HG02798 (cell line): ENCODE results near the gene SMG1.
"Not testable (repeated sequence)": the region's sequence is repeated elsewhere in the genome, so short reads cannot be mapped to it uniquely, and the experiment has no call there.

Source experiments
- ATAC-seq: cut with Tn5 transposase; IDR thresholded peaks from one replicate; pipeline ENCODE4 v1.9.1; 2021; ENCODE audit warnings: mild to moderate bottlenecking; ENCODE audit not compliant: unreplicated experiment, poor library complexity

Gene SMG1

DNA sequence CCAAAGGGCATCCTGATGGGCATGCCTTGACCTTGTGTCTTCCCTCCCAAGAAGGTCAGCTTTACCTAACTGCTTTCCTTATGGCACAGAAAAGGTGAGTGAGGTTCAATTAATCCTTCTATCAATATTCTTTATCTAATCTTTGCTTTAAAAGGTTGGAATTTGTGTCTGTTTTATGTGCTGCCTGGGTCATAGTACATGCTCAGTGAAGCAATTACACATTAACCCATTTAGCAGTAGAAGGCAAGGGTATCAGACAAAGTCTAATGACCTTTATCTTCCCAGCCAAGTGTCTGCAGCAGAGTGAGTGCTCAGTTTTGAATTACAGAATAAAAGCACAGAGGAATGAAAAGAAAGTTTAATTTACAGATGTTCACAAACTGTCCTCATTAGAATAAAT is 63.3 kb downstream of the SMG1 start:
- ATAC-seq, result not testable (repeated sequence)

DNA sequence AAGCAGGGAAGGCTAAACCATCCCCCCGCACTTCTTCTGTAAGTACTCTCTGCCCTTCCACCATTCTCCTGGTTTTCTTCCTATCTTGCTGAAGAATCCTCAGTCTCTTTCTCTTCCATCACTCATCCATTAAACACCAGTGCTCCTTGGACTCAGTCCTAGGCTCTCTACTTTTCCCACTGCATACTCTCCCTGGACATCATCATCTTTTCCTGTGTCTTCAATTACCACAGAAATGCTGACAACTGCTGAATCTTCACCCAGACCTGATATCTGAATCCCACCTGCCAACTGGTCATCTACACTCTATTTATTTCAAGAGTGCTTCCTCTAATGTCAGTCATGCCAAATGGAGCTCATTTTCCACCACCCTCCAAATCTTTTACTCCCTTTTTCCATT is 71.0 kb downstream of the SMG1 start:
- ATAC-seq, result no peak

DNA sequence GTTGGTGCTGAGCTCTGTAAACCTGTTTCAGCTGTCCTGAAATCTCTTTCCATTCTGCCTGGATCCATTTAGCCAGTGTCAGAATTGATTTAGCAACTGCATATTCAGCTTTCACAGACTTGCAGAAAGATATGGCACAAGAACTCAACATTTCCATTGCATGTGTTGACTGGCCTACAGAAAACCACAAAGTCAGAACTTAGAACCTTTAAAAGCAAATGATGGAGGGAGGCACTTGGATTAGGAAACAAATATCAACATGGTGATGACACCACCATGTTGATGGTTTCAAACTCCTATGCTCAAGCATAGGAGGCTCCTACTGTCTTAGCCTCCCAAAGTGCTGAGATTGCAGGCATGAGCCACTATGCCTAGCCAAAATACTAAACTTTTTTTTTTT is 72.5 kb downstream of the SMG1 start:
- no peak for ATAC-seq

DNA sequence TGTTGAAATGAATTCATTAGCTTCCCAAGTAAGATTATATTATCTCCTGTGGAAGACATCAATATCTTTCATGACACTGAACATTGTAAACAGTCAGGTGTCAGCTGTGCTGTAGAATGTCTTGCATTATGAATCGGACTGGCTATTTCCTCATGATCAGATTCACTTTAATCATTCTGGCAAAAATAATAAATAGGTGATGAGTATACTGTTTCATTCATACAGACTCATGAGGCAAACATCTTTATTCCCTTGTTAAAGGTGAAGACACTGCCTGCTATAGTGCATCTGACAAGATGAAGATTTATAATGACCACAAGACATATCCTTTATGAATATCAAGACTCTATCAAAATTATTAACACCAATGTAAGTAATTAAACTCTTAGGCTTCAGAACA is 73.6 kb downstream of the SMG1 start:
- ATAC-seq, result no peak

DNA sequence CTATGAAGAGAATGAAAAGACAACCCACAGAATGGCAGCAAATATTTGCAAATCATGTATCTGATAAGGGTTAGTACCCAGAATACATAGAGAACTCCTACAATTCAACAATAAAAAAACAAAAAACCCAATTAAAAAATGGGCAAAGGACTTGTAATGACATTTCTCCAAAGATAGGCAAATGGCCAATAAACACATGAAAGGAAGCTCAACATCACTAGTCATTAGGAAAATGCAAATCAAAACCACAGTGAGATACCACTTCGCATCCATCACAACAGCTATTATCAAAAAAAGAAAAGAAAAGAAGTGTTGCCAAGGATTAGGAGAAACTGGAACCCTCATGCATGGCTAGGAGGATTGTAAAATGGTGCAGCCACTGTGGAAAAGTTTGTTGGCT is 79.8 kb downstream of the SMG1 start:
- no peak for ATAC-seq

DNA sequence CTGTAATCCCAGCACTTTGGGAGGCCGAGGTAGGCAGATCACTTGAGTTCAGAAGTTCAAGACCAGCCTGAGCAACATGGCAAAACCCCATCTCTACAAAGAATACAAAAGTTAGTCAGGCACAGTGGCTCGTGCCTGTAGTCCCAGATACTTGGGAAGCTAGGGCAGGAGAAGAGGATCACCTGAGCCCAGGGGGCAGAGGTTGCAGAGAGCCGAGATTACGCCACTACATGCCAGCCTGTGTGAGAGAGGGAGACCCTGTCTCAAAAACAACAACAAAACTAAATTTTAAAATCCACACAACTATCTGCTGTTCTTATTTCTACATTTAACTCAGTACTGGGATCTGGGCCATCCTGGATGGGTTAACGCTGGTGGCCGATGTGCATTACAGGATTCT is 83.6 kb downstream of the SMG1 start:
- no peak for ATAC-seq

DNA sequence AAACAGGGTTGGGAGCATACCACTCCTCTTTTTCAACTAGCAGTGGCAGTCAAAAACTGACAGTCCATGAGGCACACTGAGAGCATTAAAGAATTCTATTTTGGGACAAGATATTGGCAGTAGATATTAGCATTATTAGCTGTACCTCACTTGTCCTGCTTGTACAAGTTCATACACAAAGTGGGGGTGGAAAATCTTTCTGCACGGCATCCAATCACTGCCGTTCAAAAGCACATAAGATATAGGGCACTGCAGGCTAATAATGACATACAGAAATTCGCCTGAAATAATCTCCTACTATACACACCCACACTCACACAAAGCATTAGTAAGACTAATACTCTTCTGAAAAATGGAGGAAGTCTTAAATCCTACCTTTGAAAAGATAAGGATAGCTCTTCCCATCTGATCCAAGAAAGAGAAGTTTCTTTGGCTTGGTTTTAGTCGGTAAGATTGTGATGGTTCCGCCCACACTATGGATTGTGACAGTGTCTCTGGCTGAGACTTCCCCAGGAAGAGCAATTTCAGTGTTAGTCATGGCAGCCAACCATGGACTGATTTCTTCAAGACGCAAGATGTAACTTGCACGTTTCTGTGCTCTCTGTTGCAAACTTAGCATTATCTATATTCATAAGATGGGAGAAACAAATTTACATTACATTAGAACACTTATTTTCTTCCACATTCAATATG is 84.2 kb downstream of the SMG1 start:
- ATAC-seq, result no peak

DNA sequence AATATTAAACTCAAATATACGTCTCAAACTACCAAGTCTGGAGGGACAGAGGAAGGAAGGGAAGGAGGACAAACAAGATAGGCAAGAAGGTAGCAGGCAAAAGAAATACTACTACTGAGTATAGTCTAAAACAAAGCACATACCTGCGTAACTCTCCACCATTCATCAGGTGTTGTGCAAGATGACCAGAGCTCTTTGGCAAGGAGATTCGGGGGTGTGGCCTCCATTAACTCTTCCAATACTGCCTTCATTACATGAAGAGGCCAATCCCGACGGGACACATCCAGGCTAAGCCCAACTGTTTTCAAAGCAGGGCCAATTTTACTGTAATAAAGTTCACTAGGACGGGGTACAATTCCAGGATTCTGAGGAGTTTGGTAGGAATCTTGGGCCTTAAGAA is 86.7 kb downstream of the SMG1 start:
- no peak for ATAC-seq

DNA sequence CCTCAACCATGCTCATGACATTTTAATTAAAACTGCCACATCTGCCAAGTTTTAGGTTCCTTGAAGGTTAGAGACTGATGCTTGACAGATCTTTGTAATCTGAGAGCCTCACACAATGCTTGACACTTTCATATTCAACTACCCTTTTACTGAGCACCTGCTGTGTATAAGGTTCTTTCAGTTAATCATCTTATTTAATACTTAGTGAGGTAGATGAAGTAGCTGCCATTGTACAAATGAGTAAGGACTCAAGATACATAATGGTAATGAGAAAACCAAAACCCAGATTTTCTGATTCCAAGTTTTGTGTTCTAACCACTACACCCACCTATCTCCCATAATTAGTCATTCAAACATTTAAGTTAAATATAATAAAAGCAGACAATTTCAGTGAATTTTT is 89.5 kb downstream of the SMG1 start:
- ATAC-seq, result no peak

DNA sequence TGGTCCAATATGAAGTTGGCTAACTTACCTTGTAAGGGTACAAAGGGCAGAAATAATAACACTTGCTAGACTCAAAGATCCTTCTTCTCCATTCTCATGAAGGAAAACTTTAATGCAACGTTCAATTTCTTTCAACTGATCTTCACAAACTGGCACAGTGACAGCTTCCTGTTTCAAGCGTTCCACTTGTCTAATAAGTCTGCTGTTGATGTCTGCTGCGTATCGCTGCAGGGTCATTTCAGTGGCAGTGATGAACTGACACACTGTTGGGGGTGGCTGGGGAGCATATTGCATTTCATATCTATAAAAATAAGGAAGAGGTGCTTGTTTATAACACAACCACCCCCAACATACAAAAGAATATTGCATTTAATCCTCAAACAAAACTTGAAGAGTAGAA is 91.3 kb downstream of the SMG1 start:
- no peak for ATAC-seq

DNA sequence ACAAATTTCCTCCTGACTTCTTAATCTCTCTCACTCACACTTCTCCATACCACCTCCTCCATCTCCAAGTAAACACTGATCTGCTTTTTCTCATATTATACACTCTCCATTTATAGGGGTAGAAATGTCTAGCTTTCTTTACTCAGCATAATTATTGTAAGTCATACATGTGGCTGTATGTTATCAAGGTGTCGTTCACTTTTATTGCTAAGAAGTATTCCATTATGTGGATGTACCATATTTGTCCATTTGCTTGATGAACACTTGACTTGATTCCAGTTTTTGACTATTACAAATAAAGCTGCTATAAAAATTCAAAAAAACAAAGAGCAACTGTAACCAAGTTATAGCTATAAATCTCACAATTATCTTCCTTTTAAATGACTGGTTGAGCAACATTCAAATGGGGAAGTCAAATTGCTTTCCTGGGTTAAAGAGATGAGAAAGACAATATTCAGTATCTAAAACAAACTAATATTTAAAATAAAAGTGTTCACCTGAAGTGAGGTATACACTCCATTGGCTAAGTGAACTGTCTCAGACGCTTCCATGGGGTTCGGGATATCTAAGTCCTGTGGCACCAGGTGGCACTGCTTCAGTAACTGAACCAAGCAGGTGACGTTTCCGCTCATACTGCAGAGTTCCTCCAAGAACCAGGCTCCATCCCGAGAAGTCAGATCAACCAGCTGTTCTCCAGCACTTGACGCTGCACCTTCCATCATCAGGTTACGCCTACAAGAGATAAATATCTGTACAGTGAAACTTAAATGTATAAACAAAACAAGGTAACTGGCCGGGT is 92.3 kb downstream of the SMG1 start:
- no peak for ATAC-seq

DNA sequence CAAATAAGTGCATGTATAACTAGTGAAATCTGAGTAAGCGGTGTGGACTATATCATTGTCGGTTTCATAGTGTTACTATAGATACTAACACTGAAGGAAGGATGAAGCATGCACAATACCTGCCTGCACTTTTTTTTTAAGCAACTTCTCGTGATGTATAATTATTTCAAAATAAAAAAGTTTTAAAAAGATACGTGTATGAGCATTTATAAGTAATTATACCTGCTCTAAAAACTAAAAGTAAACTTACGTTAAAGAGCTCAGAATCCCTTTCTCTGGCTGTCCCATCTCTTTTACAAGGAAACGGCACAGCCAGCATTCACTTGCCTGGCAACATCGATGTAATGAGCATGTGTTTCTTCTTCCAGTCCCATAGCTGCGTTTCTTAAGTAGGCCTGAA is 93.6 kb downstream of the SMG1 start:
- no peak for ATAC-seq

DNA sequence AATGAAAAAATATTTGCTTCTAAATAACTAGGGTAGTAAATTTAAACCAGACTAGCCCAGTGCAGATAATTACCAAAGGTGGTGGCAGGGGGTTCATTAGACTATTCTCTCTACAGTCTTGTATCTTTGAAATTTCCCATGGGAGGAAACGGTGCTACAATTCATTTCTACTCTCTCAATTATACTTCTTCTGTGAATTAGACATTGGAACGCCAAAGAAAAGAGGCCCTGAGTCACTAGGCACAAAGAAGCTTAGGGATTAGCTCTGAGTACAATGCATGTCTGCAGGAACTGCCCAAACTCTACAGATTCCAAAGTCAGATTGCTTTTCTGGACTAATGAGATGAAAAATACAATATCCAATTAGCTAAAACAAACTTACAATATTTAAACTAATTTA is 94.2 kb downstream of the SMG1 start:
- no peak for ATAC-seq

DNA sequence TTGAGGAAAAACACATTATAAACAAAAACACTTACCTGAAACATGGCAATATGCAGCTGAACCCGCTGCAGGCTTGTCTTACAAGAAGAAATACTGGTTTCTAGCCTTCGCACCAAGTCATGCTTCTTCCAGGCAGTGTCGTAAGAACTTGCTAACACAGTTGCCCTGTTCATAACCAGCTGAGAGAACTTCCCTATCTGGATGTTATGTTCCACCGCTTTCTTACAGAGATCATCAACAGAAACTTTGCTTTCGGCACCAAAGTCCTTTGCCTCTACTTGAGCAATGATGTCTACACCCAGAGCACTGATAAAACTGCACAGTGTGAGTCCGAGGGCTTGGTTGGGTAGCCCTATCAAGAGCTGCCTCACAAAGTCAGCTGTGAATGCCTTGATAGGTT is 97.0 kb downstream of the SMG1 start:
- ATAC-seq, result no peak

DNA sequence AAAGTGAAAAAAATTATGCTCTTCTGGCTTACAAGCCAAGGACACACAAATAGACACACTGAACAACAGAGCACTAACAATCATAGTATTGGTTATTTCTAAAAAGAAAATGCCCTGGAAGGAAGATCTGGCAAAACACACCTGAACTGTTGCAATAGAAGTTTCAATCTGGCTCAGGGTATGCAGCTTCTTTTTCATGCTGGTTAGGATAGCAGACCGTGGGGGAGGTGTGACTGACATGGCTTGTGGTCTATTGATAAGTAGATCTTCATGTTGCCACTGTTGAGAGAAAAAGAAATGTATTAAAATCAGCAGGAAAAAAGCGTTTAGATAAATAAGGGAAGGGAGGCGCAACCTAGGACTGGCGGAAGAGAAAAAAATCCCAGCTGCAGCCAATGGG is 98.3 kb downstream of the SMG1 start:
- no peak for ATAC-seq

DNA sequence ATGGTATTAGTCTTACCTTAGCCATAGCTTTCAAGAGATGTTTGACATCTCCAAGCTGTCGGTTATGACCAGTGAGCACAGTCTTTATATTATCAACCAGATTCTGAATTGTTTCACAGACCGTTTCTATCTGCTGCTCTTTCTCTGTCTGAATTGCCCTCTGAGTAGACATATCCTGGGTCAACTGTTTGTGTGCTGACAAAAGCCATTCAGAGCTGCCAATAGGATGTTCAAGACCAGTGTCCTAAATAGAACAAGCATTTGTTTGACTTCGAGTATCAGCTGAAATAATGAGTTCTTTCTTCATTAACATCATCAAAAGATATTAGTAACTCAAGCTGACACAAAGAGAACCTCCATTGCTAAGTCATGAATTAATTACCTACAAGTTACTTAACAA is 109.9 kb downstream of the SMG1 start:
- ATAC-seq, result no peak

DNA sequence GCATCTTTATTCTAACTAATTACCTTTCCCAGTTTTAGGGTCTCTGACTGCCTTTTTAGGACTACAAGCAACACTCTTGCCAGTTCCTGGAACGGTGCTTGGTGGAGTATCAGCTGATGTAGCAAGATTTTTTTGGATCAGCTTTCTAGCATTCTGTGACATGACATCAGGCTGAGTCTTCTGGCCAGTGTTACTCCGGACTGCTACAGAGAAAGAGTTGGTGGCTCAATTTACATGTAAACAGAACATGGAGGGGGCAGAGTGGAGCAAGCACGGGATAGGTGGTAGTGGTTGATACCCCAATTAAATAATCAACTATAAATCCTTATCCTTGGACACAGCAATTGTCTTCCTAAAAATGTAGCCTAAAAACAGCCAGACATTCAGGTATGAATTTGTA is 114.3 kb downstream of the SMG1 start:
- no peak for ATAC-seq

DNA sequence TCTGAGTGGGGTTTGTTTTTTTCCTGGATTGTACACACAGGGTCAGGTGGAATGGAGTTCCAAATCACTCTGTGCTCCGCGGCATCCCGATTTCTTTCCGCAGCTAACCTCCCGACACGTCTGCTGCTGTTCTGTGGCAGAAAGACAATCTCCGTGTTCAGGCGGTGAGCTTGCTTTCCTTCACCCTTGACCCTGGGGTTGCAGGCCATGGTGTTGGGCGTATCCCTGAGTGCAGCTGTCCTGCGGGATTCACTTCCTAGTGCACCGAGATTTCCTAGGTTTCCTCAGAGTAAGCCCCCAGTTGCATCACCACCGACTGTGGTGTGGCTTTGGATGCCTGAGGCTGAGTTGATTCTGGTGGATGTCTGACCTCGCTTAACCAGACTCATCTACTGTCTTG is 117.0 kb downstream of the SMG1 start:
- no peak for ATAC-seq

DNA sequence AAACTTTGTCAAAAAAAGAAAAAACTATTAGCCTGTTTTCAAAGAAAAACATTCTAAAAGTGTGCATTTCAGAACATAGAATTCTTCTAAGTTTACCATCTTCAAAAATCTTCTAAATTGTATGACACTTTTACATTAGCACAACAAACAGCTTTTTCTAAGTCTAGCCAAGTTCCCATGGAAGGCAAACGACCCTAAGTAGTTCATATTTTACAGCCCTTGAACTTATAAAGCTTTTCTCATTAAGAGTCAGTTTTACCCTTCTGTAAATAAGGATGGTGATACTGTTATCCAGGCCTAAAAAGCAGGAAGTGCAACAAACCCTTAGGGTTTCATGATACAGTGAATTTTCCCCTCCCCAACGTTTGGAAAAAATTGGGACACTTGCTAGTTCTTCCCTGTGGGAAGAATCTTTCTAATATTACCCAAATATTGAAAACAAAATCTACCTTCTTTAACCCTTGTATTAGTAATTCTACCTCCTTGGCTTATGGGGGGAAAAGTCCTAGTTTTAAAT is 120.9 kb downstream of the SMG1 start:
- no peak for ATAC-seq

DNA sequence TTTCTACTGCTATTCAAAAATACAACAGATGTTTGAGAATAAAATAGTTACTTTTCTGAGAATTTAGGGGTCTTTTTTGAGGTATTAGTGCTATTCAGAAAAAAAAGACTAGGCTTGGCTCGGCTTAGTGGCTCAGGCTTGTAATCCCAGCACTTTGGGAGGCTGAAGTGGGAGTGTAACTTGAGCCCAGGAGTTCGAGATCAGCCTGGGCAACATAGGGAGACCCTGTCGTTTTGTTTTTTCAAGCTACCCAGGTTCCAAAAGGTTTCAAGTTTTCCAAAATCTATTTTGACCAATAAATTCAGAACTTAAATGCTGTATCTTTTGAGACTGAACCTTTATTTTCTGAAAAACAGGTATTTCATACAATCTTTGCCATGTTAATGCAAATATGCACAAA is 121.7 kb downstream of the SMG1 start:
- ATAC-seq, result no peak

DNA sequence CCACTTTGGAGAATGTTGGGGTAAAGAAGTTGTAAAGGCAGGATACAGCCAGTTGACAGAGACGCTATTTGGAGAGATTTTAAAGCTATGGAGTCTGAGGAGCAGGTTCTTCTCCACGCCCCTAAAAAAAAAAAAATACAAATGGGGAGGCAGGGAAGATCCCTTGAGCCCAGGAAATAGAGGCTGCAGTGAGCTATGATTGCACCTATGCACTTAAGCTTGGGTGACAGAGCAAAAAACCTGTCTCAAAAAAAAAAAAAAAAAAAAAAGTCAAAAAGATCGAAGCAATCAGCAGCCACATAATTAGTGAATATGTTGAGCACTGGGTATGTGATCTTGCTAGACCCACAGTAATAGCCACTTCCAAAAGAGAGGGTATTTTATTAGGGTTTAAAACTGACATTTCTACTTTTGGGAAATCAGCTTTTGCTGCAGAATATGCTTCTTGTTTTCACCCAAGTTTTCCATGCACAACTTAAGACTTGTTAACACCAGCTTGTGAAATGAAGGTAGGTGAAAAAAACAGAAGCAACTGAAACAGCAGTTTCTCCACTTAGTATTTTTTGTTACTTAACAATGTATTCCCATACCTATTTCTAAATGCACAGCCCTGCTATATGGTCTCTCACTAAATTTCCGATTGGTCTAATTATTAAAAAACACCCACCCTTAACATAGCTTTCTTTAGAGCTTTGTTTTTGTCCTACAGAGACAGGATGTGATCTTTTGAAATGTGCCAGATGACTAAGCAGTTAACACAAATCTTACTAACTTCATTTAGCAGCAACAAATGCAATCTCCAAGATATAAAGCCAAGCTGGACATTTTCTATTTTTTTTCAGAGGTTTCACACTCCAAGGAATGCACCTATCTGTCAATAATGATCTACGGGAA is 122.4 kb downstream of the SMG1 start:
- no peak for ATAC-seq
